NOMO-1 treated with dmso at 0.1 percent for 144 hours (cell line): ENCODE measurements around the gene PCK1.

Experiments used
- DNase-seq: peaks from one replicate; lab custom pipeline; 2025; ENCODE audit not compliant: unreplicated experiment; lab: John Stamatoyannopoulos, UW

PCK1 gene

DNA sequence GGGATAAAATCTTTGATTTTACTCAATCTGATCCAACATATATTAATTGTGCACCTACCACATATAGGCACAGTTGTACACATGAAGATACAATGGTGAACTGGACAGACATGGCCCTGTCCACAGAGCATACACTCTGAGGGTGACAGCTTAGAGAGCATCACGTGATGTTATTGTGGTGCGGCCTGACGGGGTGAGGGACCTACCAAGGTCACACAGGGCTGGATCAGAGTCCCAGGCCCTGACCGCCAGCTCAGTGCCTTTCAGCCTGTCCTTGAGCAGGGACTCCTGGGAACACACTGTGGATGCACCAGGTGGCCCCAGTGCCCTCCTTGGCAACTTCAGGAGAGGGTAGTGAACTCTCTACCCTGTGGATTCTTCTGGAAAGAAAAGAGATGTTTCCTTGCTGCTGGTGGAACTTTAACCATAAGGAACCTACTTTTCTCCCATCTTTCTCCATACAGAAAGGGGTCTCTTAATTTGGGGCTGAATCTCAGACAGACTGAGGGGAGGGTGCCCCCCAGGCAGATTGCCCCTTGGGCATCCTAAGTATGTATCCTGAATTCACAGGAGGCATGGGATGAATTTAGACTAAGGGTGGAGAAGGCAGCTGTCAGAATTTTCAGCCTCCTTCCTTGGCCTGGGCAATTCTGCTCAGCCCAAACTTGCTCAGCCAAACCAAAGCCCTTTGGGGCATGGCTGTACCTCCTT, 26.5 kb downstream of the PCK1 start:
- DNase-seq = no peak

DNA sequence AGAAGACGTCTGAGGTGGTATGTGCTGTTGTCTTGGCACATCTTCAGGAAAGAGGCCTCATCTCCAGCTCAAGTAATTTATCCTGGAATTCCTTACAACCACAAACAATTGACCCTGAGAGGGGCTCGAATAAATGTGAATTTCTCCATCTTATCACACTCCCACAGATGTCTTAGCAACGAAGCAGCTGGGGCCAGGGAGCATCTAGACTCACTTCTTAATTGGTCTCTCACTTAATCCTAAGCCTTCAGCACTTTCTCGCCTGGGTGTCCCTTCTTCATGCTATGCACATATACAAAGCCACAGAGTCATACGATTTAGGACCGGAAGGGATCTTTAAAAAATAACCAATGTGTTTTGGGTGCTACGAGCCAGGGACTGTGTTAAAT, 27.1 kb downstream of the PCK1 start:
- no peak for DNase-seq

DNA sequence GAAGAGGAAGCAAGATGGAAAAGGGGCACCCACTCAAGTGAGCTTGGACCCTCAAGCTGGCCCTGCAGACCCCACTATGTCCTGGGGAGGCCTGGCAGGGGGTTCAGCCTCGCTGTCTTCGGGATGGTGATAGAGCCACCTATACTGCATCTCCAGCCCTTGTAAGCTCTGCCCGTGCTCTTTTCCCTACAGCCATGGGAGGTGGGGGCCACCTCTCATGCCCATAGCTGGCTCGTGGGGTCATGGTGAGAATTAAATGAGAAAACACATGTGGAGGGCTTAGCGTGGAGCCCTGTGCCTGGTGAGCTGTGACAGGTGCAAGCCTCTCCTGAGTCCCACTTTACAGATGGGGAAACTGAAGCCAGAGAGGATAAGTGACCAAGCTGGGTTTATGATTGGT, 27.7 kb downstream of the PCK1 start:
- DNase-seq = no peak

DNA sequence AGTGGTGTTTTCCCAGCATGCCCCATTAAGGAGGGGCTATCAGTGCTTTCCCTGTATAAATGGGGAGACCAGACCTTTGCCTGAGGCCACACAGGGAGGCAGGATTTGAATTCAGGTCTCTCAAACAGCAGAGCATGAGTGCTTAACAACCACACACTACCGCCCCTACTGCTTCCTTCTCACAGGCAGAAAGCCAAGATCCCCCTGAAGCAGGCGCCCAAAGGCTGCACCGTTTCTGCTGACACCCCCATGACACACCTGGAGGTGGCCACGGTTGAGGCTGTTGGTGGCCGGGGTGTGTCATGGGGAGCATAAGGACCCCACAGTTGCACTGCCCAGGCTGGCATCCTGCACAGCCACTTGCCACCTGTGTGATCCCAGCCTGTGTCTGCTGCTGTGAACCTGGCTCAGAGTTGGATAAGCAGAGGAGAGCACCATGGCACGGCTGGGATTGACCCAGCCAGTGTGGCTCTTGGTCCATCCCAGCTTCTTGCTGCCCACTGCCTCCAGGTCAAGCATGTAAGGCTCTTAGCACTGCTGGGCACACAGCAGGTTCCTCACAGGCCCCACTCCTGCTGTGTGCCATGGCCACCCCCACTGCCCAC, 28.3 kb downstream of the PCK1 start:
- DNase-seq = no peak

DNA sequence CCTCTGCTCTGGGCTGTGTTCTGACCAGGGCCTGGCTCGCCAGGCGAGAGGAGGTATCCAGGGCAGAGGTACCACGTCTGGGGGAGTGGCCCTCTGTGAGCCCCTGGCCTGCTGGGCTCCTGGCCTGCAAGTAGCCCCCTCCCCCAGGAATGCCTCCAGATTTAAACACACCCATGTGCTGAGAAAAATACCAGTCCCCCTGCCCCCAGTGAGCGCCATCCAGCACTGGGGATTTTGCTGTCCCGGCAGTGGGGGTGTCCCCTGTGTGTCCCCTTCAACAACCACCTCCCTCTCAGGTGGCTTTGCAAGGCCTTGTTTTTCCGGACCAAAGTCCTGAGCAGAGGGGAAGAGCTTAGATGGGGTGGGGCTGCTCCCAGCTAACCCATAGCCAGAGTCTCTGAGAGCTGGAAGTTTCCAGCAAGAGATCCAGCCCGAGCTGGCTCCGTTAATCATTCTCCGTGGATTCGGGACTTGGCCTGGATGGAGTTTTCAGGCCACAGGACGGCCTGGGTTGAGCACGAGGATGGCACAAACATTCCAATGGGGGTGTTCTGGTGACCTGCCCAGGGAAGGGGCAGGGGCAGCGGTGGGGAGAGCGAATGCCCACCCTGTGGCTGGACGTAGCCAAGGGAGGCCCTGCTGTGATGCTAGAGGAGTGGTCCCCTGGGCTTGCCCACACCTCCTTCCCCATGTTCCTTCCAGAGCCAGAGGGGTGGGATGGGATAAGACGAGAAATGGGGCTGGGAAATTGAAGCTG, 29.0 kb downstream of the PCK1 start:
- no peak for DNase-seq

DNA sequence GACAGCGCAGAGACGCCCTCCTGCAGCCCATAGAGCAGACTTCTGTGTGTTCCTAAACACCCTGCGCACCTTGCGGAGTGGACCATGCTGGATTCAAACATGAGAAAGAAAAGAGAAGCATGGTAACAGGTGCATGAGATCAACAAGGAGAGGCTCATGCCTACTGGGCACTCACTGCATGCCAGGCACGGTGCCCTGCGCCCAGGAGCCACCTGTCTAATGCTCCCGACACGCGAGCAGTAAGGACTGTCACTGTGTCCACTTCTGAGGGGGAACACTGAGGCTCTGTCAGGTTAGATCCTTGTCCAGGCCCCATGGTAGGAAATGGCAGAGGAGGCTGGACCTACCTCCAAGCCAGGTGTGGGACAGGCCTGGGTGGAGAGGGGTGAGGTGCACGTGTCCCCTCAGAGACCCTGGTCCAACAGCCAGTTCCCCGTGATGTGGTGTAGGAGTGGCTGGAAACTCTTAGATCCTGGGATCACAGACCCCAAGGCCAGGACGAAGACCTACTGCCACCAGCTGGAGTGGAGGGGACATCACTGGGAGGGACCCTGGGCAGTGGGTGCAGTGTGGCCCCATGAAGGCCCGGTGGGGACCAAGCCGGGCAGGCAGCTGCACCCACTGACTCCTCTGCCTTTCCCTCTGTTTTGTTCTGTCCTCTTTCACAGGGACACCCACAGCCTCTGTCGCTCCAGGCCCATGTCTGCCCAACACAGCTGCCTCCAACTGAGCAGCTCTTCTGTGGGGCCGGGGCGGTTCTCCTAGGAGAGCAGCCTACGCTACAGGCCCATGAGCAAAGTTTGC, 29.8 kb downstream of the PCK1 start:
- DNase-seq = no peak

DNA sequence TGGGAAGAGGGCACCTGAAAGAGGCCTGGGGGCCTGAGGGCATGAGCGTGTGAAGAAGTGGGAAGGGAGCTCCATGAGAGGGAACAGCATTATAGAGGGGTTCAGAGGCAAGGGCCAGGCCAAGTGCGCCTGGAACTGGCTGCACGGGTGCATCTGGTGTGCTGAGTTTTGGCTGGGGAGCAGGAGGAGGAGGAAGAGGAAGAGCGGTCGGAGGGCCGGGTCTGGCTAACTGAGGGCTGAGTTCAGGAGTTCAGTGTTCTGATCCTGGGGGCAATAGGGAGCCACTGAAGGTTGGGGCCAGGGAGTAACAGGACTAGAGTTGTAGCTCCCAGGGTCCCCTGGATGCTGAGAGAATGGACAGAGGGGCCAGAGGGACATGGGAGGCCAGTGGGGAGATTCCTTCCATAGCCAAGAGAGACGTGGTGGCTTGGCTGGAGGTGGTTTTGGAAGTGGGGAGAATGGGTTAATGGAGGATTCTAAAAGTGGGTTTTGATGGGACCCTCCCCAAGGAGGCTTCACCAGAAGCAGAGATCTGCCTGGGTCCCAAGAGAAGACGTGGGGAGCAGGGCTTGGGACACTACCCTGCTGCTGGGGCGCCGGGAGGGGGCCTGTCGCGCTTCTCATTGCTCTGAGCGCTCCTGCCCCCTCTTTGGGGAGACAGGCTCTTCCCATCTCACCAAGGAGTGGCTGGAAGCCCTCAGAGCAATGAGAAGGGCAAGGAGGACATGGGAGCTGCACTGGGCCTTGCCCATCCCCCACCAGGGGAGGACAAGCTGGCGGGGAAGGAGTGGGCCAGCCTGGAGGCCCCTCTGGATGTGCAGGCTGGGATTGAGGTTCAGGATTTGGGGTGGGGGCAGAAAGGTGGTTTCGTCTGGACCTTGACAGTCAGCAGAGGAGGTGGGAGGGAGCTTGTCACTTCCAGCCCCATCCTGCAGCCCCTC, 30.6 kb downstream of the PCK1 start:
- DNase-seq = no peak

DNA sequence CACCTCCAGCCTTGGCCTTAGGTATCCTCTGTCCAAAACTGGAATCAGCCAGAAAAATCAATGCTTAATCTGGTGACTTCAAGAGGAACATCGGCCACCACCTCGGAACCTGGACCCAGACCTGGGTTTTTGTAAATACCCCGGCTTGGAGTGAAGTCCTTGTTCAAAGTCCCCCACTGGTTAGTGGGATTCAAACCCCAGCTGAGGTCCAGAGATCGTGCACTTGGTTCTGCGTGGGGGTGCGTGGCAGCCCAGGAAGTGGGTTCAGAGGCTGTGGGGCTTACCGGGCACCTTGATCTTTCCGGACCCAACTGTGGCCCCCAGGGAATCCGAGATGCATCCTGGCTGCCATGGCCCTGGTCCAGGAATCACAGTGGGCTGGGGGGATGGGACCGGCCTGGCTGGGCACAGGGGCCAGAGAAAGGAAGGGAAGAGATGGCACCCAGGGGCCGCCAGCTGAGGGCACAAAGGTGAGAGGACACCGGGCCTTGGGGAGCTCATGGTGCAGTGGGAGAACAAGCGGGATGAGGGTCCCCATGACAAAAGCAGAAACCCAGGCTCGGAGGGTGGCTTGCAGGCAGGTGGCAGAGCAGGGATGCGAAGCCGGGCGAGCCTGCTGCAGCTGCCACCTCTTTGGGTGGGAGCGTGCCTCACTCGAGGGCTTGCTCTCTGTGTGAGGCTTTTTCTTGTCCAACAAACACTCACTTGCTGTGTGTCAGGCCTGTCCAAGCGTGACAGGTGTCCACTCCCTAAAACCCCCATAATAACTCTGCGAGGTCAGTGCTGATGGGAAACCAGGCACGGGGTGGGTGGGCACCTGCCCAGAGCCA, 31.6 kb downstream of the PCK1 start:
- no peak for DNase-seq

DNA sequence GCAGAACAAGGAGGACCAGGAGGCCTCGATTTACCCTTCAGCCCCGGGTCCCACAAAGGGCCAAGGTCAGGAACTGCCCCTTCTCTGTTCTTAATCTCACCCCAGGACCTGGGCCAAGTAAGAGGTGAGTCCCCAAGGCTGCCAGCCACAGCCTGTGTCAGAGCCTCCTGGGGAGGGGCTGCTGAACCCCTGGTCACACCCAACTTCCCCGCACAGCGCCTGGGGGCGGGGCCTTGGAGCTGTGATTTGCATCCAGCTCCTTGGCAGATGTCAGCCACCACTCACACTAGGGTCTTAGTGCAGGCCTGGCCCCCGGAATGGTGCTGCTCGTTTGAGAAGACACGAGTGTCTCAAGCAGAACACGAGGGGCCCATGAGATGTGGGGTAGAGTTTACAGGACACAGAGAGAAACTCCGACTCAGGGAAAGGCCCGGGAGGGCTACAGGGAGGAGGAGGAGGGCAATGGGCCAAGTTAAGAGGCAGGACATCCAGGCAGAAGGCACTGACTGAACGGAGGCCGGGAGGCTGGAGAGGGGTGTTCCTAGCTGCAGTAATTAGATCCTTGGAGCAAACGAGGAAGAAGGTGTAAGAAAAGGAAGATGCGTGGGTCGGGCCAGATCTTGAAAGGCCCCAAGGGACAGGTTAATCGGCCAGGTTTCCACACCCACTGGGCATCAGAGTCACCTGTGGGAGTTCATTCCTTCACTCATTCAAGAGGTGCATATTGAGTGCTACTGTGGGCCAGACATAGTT, 32.4 kb downstream of the PCK1 start:
- no peak for DNase-seq

DNA sequence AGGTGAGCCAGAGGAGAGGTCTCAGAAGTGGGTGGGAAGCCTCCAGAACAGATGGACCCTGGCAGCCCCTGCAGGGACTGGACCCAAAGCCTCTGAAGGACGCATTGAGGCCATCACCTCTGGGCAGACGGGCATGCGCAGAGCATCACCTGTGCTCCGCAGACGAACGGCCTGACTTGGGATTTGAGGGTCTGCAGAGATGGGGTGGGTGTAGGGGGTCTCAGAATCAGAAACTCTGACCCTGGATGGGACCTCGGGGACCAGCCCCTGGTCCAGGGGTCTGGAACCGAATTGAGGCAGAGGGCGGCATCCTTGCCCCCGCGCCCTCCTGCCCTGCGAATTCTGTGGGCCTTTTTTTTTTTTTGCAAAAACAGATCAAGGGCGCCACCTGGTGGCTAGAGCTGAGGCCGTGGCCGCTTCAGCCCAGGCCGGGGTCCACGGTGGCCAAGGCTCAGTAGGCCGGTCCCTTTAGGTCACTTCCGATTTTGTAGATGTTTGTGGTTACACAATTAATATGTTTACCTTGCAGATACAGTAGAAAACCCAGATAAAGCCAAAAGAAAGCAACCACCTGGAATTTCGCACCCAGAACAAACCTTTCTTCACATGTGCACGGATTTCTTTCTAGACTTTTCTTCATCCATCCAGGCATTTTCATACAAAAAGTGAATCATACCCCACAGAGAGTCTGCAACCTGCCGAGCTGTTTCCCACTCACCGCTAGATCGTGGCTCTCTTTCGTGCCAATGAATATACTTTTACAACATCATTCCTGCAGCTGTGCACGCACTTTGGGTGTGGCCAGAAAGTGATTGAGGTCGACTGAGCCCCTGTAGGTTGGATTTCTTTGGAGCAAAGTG, 33.4 kb downstream of the PCK1 start:
- DNase-seq = peak; percentile 16

DNA sequence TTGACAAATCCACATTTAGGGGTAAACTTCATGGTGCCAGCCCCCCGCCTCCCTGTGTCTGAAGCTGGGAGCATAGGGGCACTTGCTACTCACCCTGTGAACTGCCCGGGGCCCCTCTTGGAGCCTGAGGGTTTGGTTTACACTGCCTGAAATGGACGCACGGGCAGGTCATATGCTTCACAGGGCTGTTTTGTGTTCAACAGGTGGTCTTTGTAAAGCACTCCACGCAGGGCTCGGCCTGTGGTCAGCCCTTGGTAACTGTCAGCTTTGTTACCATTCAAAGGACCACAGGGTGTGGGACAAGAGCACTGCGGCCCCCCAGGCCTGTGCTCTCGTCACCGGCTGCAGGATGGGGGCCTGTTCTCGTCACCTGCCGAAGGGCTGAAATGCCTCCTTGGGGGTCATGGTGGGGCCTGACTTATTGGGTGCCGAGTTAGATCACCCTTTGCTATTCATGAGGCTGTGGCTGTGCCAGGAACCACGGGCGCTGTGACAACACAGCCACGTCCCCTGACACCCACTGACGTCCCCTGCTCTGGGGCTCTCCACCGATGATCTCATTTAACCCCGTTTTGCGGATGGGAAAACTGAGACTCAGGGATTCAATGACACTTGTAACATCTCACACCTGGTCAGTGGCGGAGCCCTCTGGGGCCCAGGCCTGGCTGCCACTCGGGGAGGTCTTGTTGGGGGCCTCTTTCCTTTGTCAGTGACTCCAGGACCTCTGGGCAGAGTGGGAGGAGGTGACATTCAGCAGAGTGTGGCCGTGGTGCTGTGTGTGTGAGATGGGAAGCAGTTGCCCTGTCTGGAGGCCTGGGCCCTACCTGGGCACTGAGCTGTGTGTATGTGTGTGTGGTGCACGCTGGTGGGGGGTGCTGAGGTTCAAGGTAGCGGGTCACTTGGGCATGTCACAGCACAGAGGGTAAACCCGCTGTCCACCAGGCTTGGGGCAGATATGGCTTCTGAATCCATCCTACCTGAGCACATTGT, 34.4 kb downstream of the PCK1 start:
- no peak for DNase-seq

DNA sequence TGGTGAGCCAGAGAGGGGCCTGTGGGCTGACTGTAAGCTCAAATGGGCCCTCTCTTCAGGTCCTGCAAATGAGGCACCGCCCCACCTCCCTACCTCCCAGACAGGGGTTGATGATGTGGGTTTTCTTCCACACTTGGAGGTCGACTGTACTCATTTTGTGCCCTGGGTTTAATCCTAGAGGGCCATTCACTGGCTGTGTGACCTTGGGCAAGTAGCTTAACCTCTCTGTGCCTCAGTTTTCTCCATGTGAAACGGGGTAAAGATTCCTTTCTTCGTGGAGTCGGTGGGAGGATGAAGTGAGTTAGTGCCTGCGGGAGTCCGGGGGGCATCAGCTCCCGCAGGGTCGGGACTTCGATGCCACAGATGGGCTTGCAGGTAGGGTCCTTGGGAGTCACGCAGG, 35.4 kb downstream of the PCK1 start:
- no peak for DNase-seq

DNA sequence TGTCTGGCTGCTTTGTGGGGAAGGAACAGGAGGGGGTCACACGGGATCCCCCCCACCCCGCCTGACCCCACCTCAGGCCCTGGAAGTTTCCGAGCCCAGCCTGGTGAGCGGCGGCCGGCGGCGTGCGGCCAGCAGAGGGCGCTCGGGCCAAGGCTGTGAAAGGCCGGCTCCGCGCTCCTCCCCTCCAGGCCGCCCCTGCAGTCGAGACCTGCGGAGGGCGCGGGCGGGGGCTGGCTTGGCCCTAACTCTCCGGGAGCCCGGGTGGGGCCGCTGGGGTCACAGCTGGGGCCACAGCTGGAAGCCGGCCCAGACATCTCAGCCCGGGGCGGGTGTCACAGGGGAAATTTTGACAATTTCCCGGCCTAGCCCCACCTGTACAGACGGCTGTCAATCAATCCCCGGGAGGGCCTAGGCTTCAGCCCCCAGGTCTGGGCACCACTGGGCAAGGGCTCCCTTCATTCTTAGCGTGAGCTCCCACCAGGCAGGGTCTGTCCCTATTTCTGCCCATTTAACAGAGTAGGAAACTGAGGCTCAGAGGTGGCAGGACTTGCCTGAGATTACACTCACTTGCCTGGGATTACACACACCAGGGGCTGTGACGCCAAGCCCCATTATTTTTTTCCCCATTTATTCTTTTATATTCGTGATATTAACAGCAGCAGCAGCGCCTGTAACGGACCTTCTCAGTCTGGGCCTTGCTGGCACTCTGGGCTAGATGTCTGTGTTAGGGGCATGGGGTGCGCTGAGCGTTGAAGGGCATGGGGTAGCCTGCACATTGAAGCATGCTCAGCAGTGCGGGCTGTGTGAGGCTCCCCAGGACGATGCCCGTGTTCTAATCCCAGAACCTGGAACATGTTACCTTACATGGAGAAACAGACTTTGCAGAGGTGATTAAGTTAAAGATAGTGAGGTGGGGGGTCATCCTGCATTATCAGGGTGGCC, 36.4 kb downstream of the PCK1 start:
- peak; percentile 26 for DNase-seq

DNA sequence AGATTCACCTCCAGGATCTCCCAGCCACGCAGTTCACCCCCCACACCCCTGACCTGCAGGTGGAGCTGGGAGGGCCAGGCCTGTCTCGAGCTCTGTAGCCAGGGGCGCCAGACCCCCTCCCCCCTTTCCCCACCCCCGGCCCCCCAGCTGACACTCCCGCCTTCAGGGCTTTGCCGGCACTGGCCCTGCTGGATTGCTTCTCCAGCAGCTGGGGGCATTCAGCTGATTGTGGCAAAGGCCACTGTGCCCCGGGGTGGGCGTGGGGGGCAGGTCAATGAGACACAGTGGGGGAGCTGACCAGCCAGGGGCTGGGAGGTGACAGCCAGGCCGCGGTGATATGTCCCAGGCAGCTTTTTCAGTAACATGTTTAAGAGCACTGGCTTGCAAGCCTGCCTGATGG, 37.1 kb downstream of the PCK1 start:
- no peak for DNase-seq

DNA sequence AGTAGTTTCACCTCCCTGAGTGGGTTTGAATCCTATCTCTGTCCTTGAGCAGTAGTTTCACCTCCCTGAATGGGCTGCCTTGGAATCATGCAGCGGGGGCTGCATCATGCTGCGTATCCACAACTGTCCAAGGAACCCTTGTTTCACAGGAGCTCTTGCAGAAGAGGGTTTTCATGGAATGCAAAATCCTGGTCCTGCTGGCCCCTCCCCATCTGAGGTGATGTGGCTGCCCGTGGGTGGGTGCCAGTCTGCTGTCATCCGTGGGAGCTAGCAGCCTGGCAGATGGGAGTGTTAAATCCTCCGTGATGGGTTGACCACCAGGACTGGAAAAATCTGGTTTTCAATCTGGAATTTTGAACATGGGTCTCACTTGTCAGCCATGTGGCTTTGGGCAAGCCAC, 37.6 kb downstream of the PCK1 start:
- no peak for DNase-seq
